Measurements from ENCODE around the gene LCE3E. TPM values are rescaled to one million over a fixed set of nuclear protein-coding genes. Genes with fewer than 3 reads are reported as not detected.

LCE3E gene
- total RNA-seq, 2 experiments from 2014 or later: not detected

GRCh38 chr1:152517237-152517811, 49.3 kb downstream of the LCE3E start:
- Histone ChIP-seq H3K9me3 (ENCODE audit: low read length) (no peaks in the 10 kb centered on the region), H2AFZ (ENCODE audit: low read length) (no peak overlapping the region), H3K9me2 (ENCODE audit: insufficient read depth, low read length) (no peaks in the 10 kb centered on the region), H3K4me2 (ENCODE audit: low read length) (no peak overlapping the region), H3K36me3 (ENCODE audit: insufficient read depth, low read length) (no peaks in the 10 kb centered on the region), H3K27ac (ENCODE audit: low read depth, low read length, poor library complexity, severe bottlenecking) (no peak overlapping the region), H3K4me3 (ENCODE audit: low read depth, low read length, poor library complexity, severe bottlenecking) (no peak overlapping the region), H3K79me2 (ENCODE audit: insufficient read depth, low read depth, low read length) (no peaks in the 10 kb centered on the region), H3K4me1 (ENCODE audit: insufficient read depth, low read length, poor library complexity, severe bottlenecking) (no peaks in the 10 kb centered on the region), H4K20me1 (ENCODE audit: insufficient read depth, low read length) (no peaks in the 10 kb centered on the region)
- intact Hi-C loops (cut with micrococcal nuclease; ENCODE audit: unreplicated experiment): no loop called here
- no peak for DNase-seq (ENCODE audit: low spot score)
- TF ChIP-seq EZH2phosphoT487 (IDR thresholded peaks at IDR 0.05; ENCODE audit: borderline replicate concordance, low read depth, low read length): no peak
- TF ChIP-seq, protein P1, sequence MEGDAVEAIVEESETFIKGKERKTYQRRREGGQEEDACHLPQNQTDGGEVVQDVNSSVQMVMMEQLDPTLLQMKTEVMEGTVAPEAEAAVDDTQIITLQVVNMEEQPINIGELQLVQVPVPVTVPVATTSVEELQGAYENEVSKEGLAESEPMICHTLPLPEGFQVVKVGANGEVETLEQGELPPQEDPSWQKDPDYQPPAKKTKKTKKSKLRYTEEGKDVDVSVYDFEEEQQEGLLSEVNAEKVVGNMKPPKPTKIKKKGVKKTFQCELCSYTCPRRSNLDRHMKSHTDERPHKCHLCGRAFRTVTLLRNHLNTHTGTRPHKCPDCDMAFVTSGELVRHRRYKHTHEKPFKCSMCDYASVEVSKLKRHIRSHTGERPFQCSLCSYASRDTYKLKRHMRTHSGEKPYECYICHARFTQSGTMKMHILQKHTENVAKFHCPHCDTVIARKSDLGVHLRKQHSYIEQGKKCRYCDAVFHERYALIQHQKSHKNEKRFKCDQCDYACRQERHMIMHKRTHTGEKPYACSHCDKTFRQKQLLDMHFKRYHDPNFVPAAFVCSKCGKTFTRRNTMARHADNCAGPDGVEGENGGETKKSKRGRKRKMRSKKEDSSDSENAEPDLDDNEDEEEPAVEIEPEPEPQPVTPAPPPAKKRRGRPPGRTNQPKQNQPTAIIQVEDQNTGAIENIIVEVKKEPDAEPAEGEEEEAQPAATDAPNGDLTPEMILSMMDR (conservative IDR thresholded peaks at IDR 0.05; ENCODE audit: low read length): no peak
- no TSS peak for BruUV-seq (replicated peaks)
- POLR2A ChIA-PET: no interaction called here
- CTCF ChIA-PET (ENCODE audit: unreplicated experiment): no interaction called here

DNA sequence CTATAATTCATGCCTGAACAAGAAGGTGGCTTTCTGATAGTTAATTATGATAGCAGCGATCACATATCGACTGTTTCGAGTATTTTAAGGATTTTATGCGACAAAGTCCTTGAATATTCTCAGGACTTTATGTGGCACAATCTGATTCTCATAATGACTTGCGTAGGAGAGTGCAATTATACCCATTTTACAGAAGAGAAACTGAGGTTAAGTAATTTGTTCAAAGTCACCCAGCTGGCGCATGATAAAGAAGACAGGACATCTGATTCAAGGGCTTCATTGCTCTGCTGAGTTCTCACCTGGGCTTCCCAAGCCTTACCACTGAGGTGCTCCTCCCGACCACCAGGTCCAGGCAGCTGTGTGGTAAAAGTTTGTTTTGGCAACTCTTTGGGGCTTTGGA, 50.5 kb downstream of the LCE3E start:
- no peaks in the 10 kb centered on the region for H3K4me1 ChIP-seq (ENCODE audit: insufficient read depth, low read length, poor library complexity, severe bottlenecking)
- no peaks in the 10 kb centered on the region for H3K79me2 ChIP-seq (ENCODE audit: insufficient read depth, low read depth, low read length)
- H3K36me3 ChIP-seq (ENCODE audit: insufficient read depth, low read length): no peaks in the 10 kb centered on the region
- H3K9me3 ChIP-seq (ENCODE audit: low read length): no peaks in the 10 kb centered on the region
- BruUV-seq (replicated peaks): no TSS peak
- intact Hi-C loops (cut with micrococcal nuclease; ENCODE audit: unreplicated experiment): no loop called here
- ChIA-PET POLR2A (no interaction called here), CTCF (ENCODE audit: unreplicated experiment) (no interaction called here)
- TF ChIP-seq, protein P1 (conservative IDR thresholded peaks at IDR 0.05; ENCODE audit: low read length): no peak
- no peak for TF ChIP-seq EZH2phosphoT487 (IDR thresholded peaks at IDR 0.05; ENCODE audit: borderline replicate concordance, low read depth, low read length)
- H4K20me1 ChIP-seq (ENCODE audit: insufficient read depth, low read length): no peaks in the 10 kb centered on the region
- no peak overlapping the region for H2AFZ ChIP-seq (ENCODE audit: low read length)
- no peak for DNase-seq (ENCODE audit: low spot score)
- H3K4me2 ChIP-seq (ENCODE audit: low read length): no peak overlapping the region
- H3K9me2 ChIP-seq (ENCODE audit: insufficient read depth, low read length): no peaks in the 10 kb centered on the region
- no peak overlapping the region for H3K27ac ChIP-seq (ENCODE audit: low read depth, low read length, poor library complexity, severe bottlenecking)
- no peak overlapping the region for H3K4me3 ChIP-seq (ENCODE audit: low read depth, low read length, poor library complexity, severe bottlenecking)

Small RNAs within 50 kb of the gene (small RNA-seq; reads per million reads assigned to genes)
- not detected for gene LCE3B

Other genes with a start within 250 kb of the LCE3E start
- gene FLG, start 241.5 kb downstream of the LCE3E start, total RNA-seq (2014; rRNA removed; shearing (Covaris generic)): not detected in 2 replicates
- not detected in 2 replicates for gene FLG, start 241.5 kb downstream of the LCE3E start, total RNA-seq (2022)
- gene FLG2, start 206.8 kb downstream of the LCE3E start, total RNA-seq (2014; rRNA removed; shearing (Covaris generic)): not detected in 2 replicates
- gene FLG2, start 206.8 kb downstream of the LCE3E start, total RNA-seq (2022): not detected in 2 replicates
- gene CRNN, start 152.5 kb downstream of the LCE3E start, total RNA-seq (2014; rRNA removed; shearing (Covaris generic)): not detected in 2 replicates
- gene CRNN, start 152.5 kb downstream of the LCE3E start, total RNA-seq (2022): not detected in 2 replicates
- gene LCE5A, start 56.0 kb downstream of the LCE3E start, total RNA-seq (2014; rRNA removed; shearing (Covaris generic)): not detected in 2 replicates
- not detected in 2 replicates for gene LCE5A, start 56.0 kb downstream of the LCE3E start, total RNA-seq (2022)
- gene CRCT1, start 52.3 kb downstream of the LCE3E start, total RNA-seq (2014; rRNA removed; shearing (Covaris generic)): not detected in 2 replicates
- not detected in 2 replicates for gene CRCT1, start 52.3 kb downstream of the LCE3E start, total RNA-seq (2022)
- gene LCE3D, start 13.7 kb upstream of the LCE3E start, total RNA-seq (2014; rRNA removed; shearing (Covaris generic)): not detected in 2 replicates
- not detected in 2 replicates for gene LCE3D, start 13.7 kb upstream of the LCE3E start, total RNA-seq (2022)
- not detected in 2 replicates for gene LCE3C, start 33.5 kb upstream of the LCE3E start, total RNA-seq (2014; rRNA removed; shearing (Covaris generic))
- not detected in 2 replicates for gene LCE3C, start 33.5 kb upstream of the LCE3E start, total RNA-seq (2022)
- not detected in 2 replicates for gene LCE3B, start 47.0 kb upstream of the LCE3E start, total RNA-seq (2014; rRNA removed; shearing (Covaris generic))
- gene LCE3B, start 47.0 kb upstream of the LCE3E start, total RNA-seq (2022): not detected in 2 replicates
- gene LCE3A, start 56.3 kb upstream of the LCE3E start, total RNA-seq (2014; rRNA removed; shearing (Covaris generic)): not detected in 2 replicates
- not detected in 2 replicates for gene LCE3A, start 56.3 kb upstream of the LCE3E start, total RNA-seq (2022)
- gene LCE2D, start 96.6 kb upstream of the LCE3E start, total RNA-seq (2014; rRNA removed; shearing (Covaris generic)): not detected in 2 replicates
- gene LCE2D, start 96.6 kb upstream of the LCE3E start, total RNA-seq (2022): not detected in 2 replicates
- gene LCE2C, start 108.5 kb upstream of the LCE3E start, total RNA-seq (2014; rRNA removed; shearing (Covaris generic)): not detected in 2 replicates
- not detected in 2 replicates for gene LCE2C, start 108.5 kb upstream of the LCE3E start, total RNA-seq (2022)
- gene LCE2B, start 119.3 kb upstream of the LCE3E start, total RNA-seq (2014; rRNA removed; shearing (Covaris generic)): not detected in 2 replicates
- not detected in 2 replicates for gene LCE2B, start 119.3 kb upstream of the LCE3E start, total RNA-seq (2022)
- gene LCE2A, start 131.6 kb upstream of the LCE3E start, total RNA-seq (2014; rRNA removed; shearing (Covaris generic)): not detected in 2 replicates
- gene LCE2A, start 131.6 kb upstream of the LCE3E start, total RNA-seq (2022): not detected in 2 replicates
- not detected in 2 replicates for gene LCE4A, start 141.4 kb upstream of the LCE3E start, total RNA-seq (2014; rRNA removed; shearing (Covaris generic))
- gene LCE4A, start 141.4 kb upstream of the LCE3E start, total RNA-seq (2022): not detected in 2 replicates
- not detected in 2 replicates for gene KPRP, start 191.2 kb upstream of the LCE3E start, total RNA-seq (2014; rRNA removed; shearing (Covaris generic))
- not detected in 2 replicates for gene KPRP, start 191.2 kb upstream of the LCE3E start, total RNA-seq (2022)
- not detected in 2 replicates for gene LCE1F, start 208.4 kb upstream of the LCE3E start, total RNA-seq (2014; rRNA removed; shearing (Covaris generic))
- not detected in 2 replicates for gene LCE1F, start 208.4 kb upstream of the LCE3E start, total RNA-seq (2022)
- not detected in 2 replicates for gene LCE1E, start 219.5 kb upstream of the LCE3E start, total RNA-seq (2014; rRNA removed; shearing (Covaris generic))
- not detected in 2 replicates for gene LCE1E, start 219.5 kb upstream of the LCE3E start, total RNA-seq (2022)
- gene LCE1D, start 229.9 kb upstream of the LCE3E start, total RNA-seq (2014; rRNA removed; shearing (Covaris generic)): not detected in 2 replicates
- gene LCE1D, start 229.9 kb upstream of the LCE3E start, total RNA-seq (2022): not detected in 2 replicates
- gene LCE1C, start 239.9 kb upstream of the LCE3E start, total RNA-seq (2014; rRNA removed; shearing (Covaris generic)): not detected in 2 replicates
- gene LCE1C, start 239.9 kb upstream of the LCE3E start, total RNA-seq (2022): not detected in 2 replicates
- gene LCE1B, start 245.2 kb upstream of the LCE3E start, total RNA-seq (2014; rRNA removed; shearing (Covaris generic)): not detected in 2 replicates
- not detected in 2 replicates for gene LCE1B, start 245.2 kb upstream of the LCE3E start, total RNA-seq (2022)